Mesenchymal stem cell (in vitro differentiated cells and primary cell): Measurements from ENCODE around the gene LGSN.
"Not testable (repeated sequence)": the region's sequence is repeated elsewhere in the genome, so short reads cannot be mapped to it uniquely, and the experiment has no call there.

Source experiments
- DNase-seq: peaks from one replicate; pipeline ENCODE4 v3.0.0-alpha.2; 2013
- H2AFZ ChIP-seq: one replicate; pipeline ENCODE4 v1.6.1; 2013; ENCODE audit warnings: low read depth, mild to moderate bottlenecking, control low read depth, inconsistent platforms, low read length, moderate library complexity
- H2AK5ac ChIP-seq: 2 replicates; pipeline ENCODE4 v1.6.1; 2013; ENCODE audit warnings: low read length, moderate library complexity, mild to moderate bottlenecking, inconsistent platforms; ENCODE audit not compliant: severe bottlenecking
- H2BK120ac ChIP-seq: one replicate; pipeline ENCODE4 v1.6.1; 2013; ENCODE audit warnings: low read depth, mild to moderate bottlenecking, inconsistent platforms, low read length, moderate library complexity
- H2BK12ac ChIP-seq, 2 experiments: one replicate each; pipeline ENCODE4 v1.6.1; 2013; ENCODE audit warnings: inconsistent platforms in 2 of 2, low read length in 2 of 2, mild to moderate bottlenecking in 2 of 2, moderate library complexity in 2 of 2, control low read depth in 1 of 2
- H2BK15ac ChIP-seq: one replicate; pipeline ENCODE4 v1.6.1; 2013; ENCODE audit warnings: mild to moderate bottlenecking, low read depth, inconsistent platforms; ENCODE audit not compliant: poor library complexity, severe bottlenecking
- H2BK5ac ChIP-seq: 2 replicates; pipeline ENCODE4 v1.6.1; 2013; ENCODE audit warnings: low read depth, mild to moderate bottlenecking, low read length, control low read depth, inconsistent platforms; ENCODE audit not compliant: poor library complexity, severe bottlenecking
- H3K14ac ChIP-seq, 2 experiments: one replicate each; pipeline ENCODE4 v1.6.1; 2013; ENCODE audit warnings: inconsistent platforms in 2 of 2, low read length in 2 of 2, control low read depth in 1 of 2, mild to moderate bottlenecking in 1 of 2, moderate library complexity in 1 of 2
- H3K18ac ChIP-seq, 2 experiments: one replicate each; pipeline ENCODE4 v1.6.1; 2013; ENCODE audit warnings: inconsistent platforms in 2 of 2, low read length in 2 of 2, control low read depth in 1 of 2, low read depth in 1 of 2, mild to moderate bottlenecking in 1 of 2
- H3K23ac ChIP-seq, 2 experiments: one replicate each; pipeline ENCODE4 v1.6.1; 2013; ENCODE audit warnings: inconsistent platforms in 2 of 2, low read length in 2 of 2, mild to moderate bottlenecking in 2 of 2, moderate library complexity in 2 of 2, control low read depth in 1 of 2
- H3K27ac ChIP-seq: 2 replicates; pipeline ENCODE4 v1.5.1; 2013; ENCODE audit warnings: mild to moderate bottlenecking, moderate library complexity, low read length, control low read depth, inconsistent platforms; ENCODE audit not compliant: poor library complexity, severe bottlenecking
- H3K27me3 ChIP-seq, 2 experiments: 2 replicates each; pipeline versions ENCODE4 v1.6.1 to v1.7.0; 2013; ENCODE audit warnings: low read length in 2 of 2, mild to moderate bottlenecking in 2 of 2, moderate library complexity in 2 of 2, control low read depth in 1 of 2, inconsistent platforms in 1 of 2; ENCODE audit not compliant: control insufficient read depth in 1 of 2, insufficient read depth in 1 of 2
- H3K36me3 ChIP-seq, 2 experiments: 2 replicates each; pipeline versions ENCODE4 v1.6.1 to v1.7.0; 2013; ENCODE audit warnings: low read length in 2 of 2, control low read depth in 1 of 2, inconsistent platforms in 1 of 2, low read depth in 1 of 2, mild to moderate bottlenecking in 1 of 2; ENCODE audit not compliant: insufficient read depth in 2 of 2, control insufficient read depth in 1 of 2
- H3K4ac ChIP-seq, 2 experiments: one replicate each; pipeline ENCODE4 v1.6.1; 2013; ENCODE audit warnings: inconsistent platforms in 2 of 2, low read length in 2 of 2, mild to moderate bottlenecking in 2 of 2, moderate library complexity in 2 of 2, control low read depth in 1 of 2, low read depth in 1 of 2
- H3K4me1 ChIP-seq: 2 replicates; pipeline ENCODE4 v1.6.1; 2013; ENCODE audit warnings: low read depth, low read length, control low read depth; ENCODE audit not compliant: control insufficient read depth, insufficient read depth
- H3K4me2 ChIP-seq: 2 replicates; pipeline ENCODE4 v1.6.1; 2013; ENCODE audit warnings: low read length, mild to moderate bottlenecking, inconsistent platforms; ENCODE audit not compliant: poor library complexity, severe bottlenecking
- H3K4me3 ChIP-seq, 2 experiments: 2 replicates each; pipeline versions ENCODE4 v1.5.1 to v1.7.0; 2013; ENCODE audit warnings: low read length in 2 of 2, mild to moderate bottlenecking in 2 of 2, control low read depth in 1 of 2, low read depth in 1 of 2; ENCODE audit not compliant: insufficient read depth in 1 of 2
- H3K79me1 ChIP-seq: replicated peaks from 2 replicates; pipeline ENCODE4 v1.6.1; 2013; ENCODE audit warnings: mild to moderate bottlenecking, control low read depth, low read length, inconsistent platforms; ENCODE audit not compliant: poor library complexity, severe bottlenecking
- H3K9ac ChIP-seq: 2 replicates; pipeline ENCODE4 v1.7.0; 2013; ENCODE audit warnings: mild to moderate bottlenecking, low read length, moderate library complexity
- H3K9me3 ChIP-seq: 2 replicates; pipeline ENCODE4 v1.7.0; 2013; ENCODE audit warnings: mild to moderate bottlenecking, low read length; ENCODE audit not compliant: control insufficient read depth
- H4K8ac ChIP-seq: one replicate; pipeline ENCODE4 v1.6.1; 2013; ENCODE audit warnings: inconsistent platforms, mild to moderate bottlenecking, low read length, moderate library complexity
- H4K91ac ChIP-seq: one replicate; pipeline ENCODE4 v1.6.1; 2013; ENCODE audit warnings: mild to moderate bottlenecking, low read length, inconsistent platforms
- WGBS: methylation state at CpG from one replicate; pipeline ENCODE4 v1.1.7; 2013; ENCODE audit warnings: mixed read lengths; 5-methylcytosine and 5-hydroxymethylcytosine counted together

LGSN gene

DNA sequence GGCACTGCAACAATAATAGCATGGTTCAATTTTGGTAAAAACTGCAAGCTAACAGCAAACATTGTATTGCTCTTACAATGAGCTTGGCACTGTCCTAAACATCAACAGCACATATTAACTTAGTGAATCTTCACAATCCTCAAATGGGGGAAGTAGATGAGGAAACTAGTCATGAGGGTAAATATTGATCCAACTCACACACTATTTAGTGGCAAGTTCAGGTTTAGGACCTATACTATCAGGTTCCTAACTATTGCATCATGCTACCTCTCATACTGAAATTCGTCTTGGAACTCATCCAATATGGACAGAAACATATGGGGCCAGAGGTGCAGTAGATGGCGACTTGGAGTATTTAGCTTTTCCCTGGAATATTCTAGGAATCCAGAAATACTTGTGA lies 74.4 kb downstream of the LGSN start:
- Histone ChIP-seq H3K18ac (no peak overlapping the region), H2BK15ac (no peak overlapping the region), H3K36me3 (no peaks in the 10 kb centered on the region), H4K8ac (no peak overlapping the region), H2BK5ac (no peak overlapping the region), H2AK5ac (no peak overlapping the region), H2BK12ac (no peak overlapping the region), H2AFZ (no peak overlapping the region), H3K4me3 (no peak overlapping the region), H2BK120ac (no peak overlapping the region), H3K14ac (no peak overlapping the region), H3K4me1 (no peaks in the 10 kb centered on the region), H3K27me3 (no peaks in the 10 kb centered on the region), H3K4me2 (no peak overlapping the region), H3K9ac (no peak overlapping the region), H3K9me3 (no peaks in the 10 kb centered on the region), H3K4ac (no peak overlapping the region), H3K23ac (no peak overlapping the region), H4K91ac (no peak overlapping the region), H3K79me1 (no peaks in the 10 kb centered on the region), H3K27ac (no peak overlapping the region)
- no peak for DNase-seq
- 90% methylated on average over 2 of the region's 2 CpGs for WGBS

DNA sequence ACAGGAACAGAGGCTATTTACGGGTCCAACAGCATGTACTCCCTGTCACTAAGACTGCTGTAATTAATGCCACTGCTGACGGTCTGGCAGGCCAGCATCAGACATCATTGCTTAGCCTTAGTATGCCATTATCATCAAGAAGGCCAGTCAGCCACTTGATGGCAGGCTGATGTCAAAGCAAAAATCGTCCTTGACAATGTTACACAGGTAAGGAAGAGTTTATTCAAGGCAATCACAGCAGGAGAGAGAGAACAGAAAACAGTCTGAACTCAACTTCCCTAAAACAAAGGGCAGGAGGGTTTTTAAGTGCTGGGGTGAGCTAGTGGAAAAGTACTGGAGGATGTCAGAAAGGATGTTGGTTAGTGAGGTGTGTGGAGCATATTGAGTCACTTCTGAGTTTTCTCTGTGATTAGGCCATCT lies 83.4 kb downstream of the LGSN start:
- Histone ChIP-seq H2AFZ (no peak overlapping the region), H3K4me1 (peaks cover 1% of the 10 kb centered on the region), H3K36me3 (no peaks in the 10 kb centered on the region), H2BK12ac (no peak overlapping the region), H2BK120ac (no peak overlapping the region), H3K4me3 (no peak overlapping the region), H4K91ac (no peak overlapping the region), H3K27ac (no peak overlapping the region), H2AK5ac (no peak overlapping the region), H3K23ac (no peak overlapping the region), H3K4me2 (no peak overlapping the region), H3K4ac (no peak overlapping the region), H3K14ac (no peak overlapping the region), H3K79me1 (no peaks in the 10 kb centered on the region), H3K9me3 (no peaks in the 10 kb centered on the region), H3K18ac (no peak overlapping the region), H3K27me3 (no peaks in the 10 kb centered on the region), H2BK15ac (no peak overlapping the region), H3K9ac (no peak overlapping the region), H4K8ac (no peak overlapping the region), H2BK5ac (no peak overlapping the region)
- 49% methylated on average over 3 of the region's 3 CpGs for WGBS
- no peak for DNase-seq

DNA sequence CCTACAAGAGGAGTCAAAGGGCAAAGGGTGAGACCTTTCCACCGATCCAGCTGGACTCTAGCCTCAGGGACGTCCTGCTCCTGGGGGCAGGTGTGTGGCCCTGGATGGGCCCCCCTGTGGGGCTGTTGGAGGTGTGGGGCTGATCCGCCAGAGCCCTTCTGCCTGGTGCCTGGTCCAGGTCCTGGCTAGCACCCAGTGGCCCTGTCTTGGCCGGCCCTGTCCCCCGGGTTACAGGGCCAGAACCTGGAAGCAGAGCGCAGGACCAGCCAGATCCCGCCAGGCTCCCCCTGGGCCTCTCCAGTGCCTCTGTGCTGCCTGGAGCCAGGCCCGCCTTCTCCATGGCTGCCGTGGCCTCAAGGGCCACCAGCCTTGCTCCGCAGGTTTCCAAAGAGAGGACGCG lies 89.3 kb downstream of the LGSN start:
- H2AK5ac ChIP-seq, H3K79me1 ChIP-seq, H3K27ac ChIP-seq, H3K4me2 ChIP-seq, H3K23ac ChIP-seq, H2BK120ac ChIP-seq, H2AFZ ChIP-seq, H3K14ac ChIP-seq, H2BK15ac ChIP-seq, DNase-seq, H3K9ac ChIP-seq, H3K9me3 ChIP-seq, H3K27me3 ChIP-seq, H3K18ac ChIP-seq, H3K36me3 ChIP-seq, H3K4me3 ChIP-seq, H4K91ac ChIP-seq, H4K8ac ChIP-seq, H3K4ac ChIP-seq, H2BK5ac ChIP-seq, H2BK12ac ChIP-seq, H3K4me1 ChIP-seq: not testable (repeated sequence)
- WGBS = 74% methylated on average over 6 of the region's 12 CpGs

DNA sequence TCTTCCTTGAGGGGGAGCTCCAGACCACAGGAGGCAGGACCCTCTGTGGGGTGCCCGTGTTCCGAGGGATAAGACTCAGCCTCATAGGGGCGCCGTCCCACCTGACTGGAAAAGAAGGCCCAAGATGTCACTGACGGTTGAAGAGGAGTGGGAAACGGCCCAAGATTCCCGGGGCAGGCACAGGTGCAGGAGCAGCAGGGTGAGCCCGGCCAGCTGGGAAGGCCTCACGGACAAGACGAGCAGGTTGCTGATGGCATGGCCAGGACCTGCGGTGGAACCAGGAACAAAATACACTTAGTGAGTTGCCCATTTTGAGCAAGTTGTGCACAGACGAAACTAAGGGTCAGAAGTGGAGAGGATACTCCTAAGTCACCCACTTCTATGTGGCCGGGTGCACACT lies 89.8 kb downstream of the LGSN start:
- 77% methylated on average over 9 of the region's 13 CpGs for WGBS
- not testable (repeated sequence) for H3K23ac ChIP-seq, H2BK120ac ChIP-seq

More for the DNA sequence above, 89.8 kb downstream of the LGSN start:
- not testable (repeated sequence) for H3K18ac ChIP-seq, H3K9me3 ChIP-seq, H3K36me3 ChIP-seq, H2BK12ac ChIP-seq, H3K27ac ChIP-seq, H2AK5ac ChIP-seq, H3K27me3 ChIP-seq, H2BK5ac ChIP-seq, DNase-seq, H2AFZ ChIP-seq, H4K91ac ChIP-seq, H3K14ac ChIP-seq, H2BK15ac ChIP-seq, H3K4me3 ChIP-seq, H3K4me1 ChIP-seq, H3K4ac ChIP-seq, H3K4me2 ChIP-seq, H4K8ac ChIP-seq, H3K79me1 ChIP-seq, H3K9ac ChIP-seq
